CD14-positive monocyte (primary cell): ENCODE results near the gene MSRB3. TPM values are rescaled to one million over a fixed set of nuclear protein-coding genes. Genes with fewer than 3 reads are reported as not detected.

ENCODE experiments used
- DNase-seq, 3 donors: peaks; one replicate each; pipeline ENCODE4 v3.0.0-alpha.2; 2011 to 2022
- H2AFZ ChIP-seq: 2 replicates; pipeline ENCODE4 v1.6.0; 2012; ENCODE audit warnings: mild to moderate bottlenecking, low read depth, low read length, inconsistent platforms; ENCODE audit not compliant: insufficient read depth, poor library complexity, severe bottlenecking
- H3K27ac ChIP-seq, 2 donors: 1 replicate in 1 of 2; 2 replicates in 1 of 2; pipeline ENCODE4 v1.5.1; 2012 to 2013; ENCODE audit warnings: low read length in 2 of 2, control low read depth in 1 of 2, inconsistent platforms in 1 of 2, low read depth in 1 of 2, mild to moderate bottlenecking in 1 of 2
- H3K27me3 ChIP-seq, 2 donors: one replicate each; pipeline versions ENCODE4 v1.6.0 to v1.6.1; 2011 to 2013; ENCODE audit warnings: low read length in 2 of 2; ENCODE audit not compliant: control insufficient read depth in 2 of 2, insufficient read depth in 2 of 2
- H3K36me3 ChIP-seq, 2 donors: replicated peaks in 1 of 2; 1 replicate in 1 of 2; 2 replicates in 1 of 2; pipeline versions ENCODE4 v1.5.1 to v1.6.1; 2012 to 2013; ENCODE audit warnings: low read length in 2 of 2, control low read depth in 1 of 2, inconsistent platforms in 1 of 2, mild to moderate bottlenecking in 1 of 2; ENCODE audit not compliant: insufficient read depth in 2 of 2, control insufficient read depth in 1 of 2
- H3K4me1 ChIP-seq, 2 donors: 1 replicate in 1 of 2; 2 replicates in 1 of 2; pipeline versions ENCODE4 v1.5.1 to v1.6.1; 2012 to 2013; ENCODE audit warnings: low read length in 2 of 2, control low read depth in 1 of 2, inconsistent platforms in 1 of 2, mild to moderate bottlenecking in 1 of 2, moderate library complexity in 1 of 2; ENCODE audit not compliant: insufficient read depth in 2 of 2, control insufficient read depth in 1 of 2
- H3K4me2 ChIP-seq: replicated peaks from 2 replicates; pipeline ENCODE3; 2012; ENCODE audit warnings: low read length, moderate library complexity, mild to moderate bottlenecking; ENCODE audit not compliant: poor library complexity, severe bottlenecking; ENCODE audit errors: extremely low read depth
- H3K4me3 ChIP-seq, 3 experiments: fragments of 200-600 bp in 1 of 3; sonication (generic) in 1 of 3; replicated peaks in 1 of 3; 1 replicate in 2 of 3; 2 replicates in 1 of 3; pipeline ENCODE4 v1.5.1; 2011 to 2013; ENCODE audit warnings: low read length in 3 of 3, mild to moderate bottlenecking in 3 of 3, control low read depth in 2 of 3, low read depth in 2 of 3, inconsistent platforms in 1 of 3, moderate library complexity in 1 of 3
- H3K79me2 ChIP-seq: 2 replicates; pipeline ENCODE4 v1.6.0; 2012; ENCODE audit warnings: mild to moderate bottlenecking, control low read depth, inconsistent platforms, low read length, moderate library complexity; ENCODE audit not compliant: insufficient read depth
- H3K9ac ChIP-seq: 2 replicates; pipeline ENCODE4 v1.6.0; 2017; ENCODE audit warnings: low read length, mild to moderate bottlenecking; ENCODE audit not compliant: insufficient read depth, poor library complexity, severe bottlenecking
- H3K9me3 ChIP-seq, 2 donors: replicated peaks in 1 of 2; 1 replicate in 1 of 2; 2 replicates in 1 of 2; pipeline versions ENCODE4 v1.5.1 to v1.6.1; 2012 to 2013; ENCODE audit warnings: low read length in 2 of 2, control low read depth in 1 of 2; ENCODE audit not compliant: control insufficient read depth in 1 of 2, insufficient read depth in 1 of 2
- H4K20me1 ChIP-seq: 2 replicates; pipeline ENCODE4 v1.6.0; 2012; ENCODE audit warnings: mild to moderate bottlenecking, low read length, control low read depth, moderate library complexity; ENCODE audit not compliant: insufficient read depth
- H3K27ac Mint-ChIP-seq, 7 donors: one replicate each; pipeline ENCODE4 v1.8.0; 2020; ENCODE audit warnings: mild to moderate bottlenecking in 7 of 7, mixed read lengths in 7 of 7, moderate library complexity in 6 of 7, inconsistent platforms in 2 of 7
- H3K27me3 Mint-ChIP-seq, 3 donors: one replicate each; pipeline ENCODE4 v1.8.0; 2021 to 2022; ENCODE audit warnings: low read depth in 3 of 3, mild to moderate bottlenecking in 3 of 3, mixed read lengths in 3 of 3, moderate library complexity in 3 of 3, inconsistent platforms in 1 of 3
- H3K36me3 Mint-ChIP-seq, 2 donors: one replicate each; pipeline ENCODE4 v1.8.0; 2020; ENCODE audit warnings: mixed read lengths in 2 of 2, inconsistent platforms in 1 of 2, mild to moderate bottlenecking in 1 of 2
- H3K4me1 Mint-ChIP-seq: one replicate; pipeline ENCODE4 v1.8.0; 2020; ENCODE audit warnings: mild to moderate bottlenecking, mixed read lengths
- H3K4me3 Mint-ChIP-seq, 2 donors: one replicate each; pipeline ENCODE4 v1.8.0; 2020; ENCODE audit warnings: mild to moderate bottlenecking in 2 of 2, mixed read lengths in 2 of 2, moderate library complexity in 1 of 2
- H3K9me3 Mint-ChIP-seq, 7 donors: one replicate each; pipeline ENCODE4 v1.8.0; 2020 to 2022; ENCODE audit warnings: mixed read lengths in 7 of 7, mild to moderate bottlenecking in 6 of 7, moderate library complexity in 6 of 7, inconsistent platforms in 2 of 7
- CTCF ChIP-seq: fragments of 200-600 bp; IDR thresholded peaks from one replicate; pipeline ENCODE4 v1.8.0; 2022; ENCODE audit warnings: antibody characterized with exemption, mild to moderate bottlenecking
- WGBS: methylation state at CpG from one replicate; pipeline ENCODE4 v1.1.5; 2013; ENCODE audit warnings: missing lambda C conversion rate; ENCODE audit not compliant: insufficient coverage; 5-methylcytosine and 5-hydroxymethylcytosine counted together
- intact Hi-C, 2 donors: fragments of 100-400 bp; cut with micrococcal nuclease; formaldehyde crosslinking; loops; one replicate each; pipeline versions ENCODE4 v1.15.0 to v1.15.1; 2023
- polyA plus RNA-seq, 3 donors: library from polyadenylated mRNA; depleted of rRNA in 1 of 3; unstranded in 2 of 3; stranded (reverse) in 1 of 3; fragments of 300-500 nt in 2 of 3; fragments of >200 nt in 1 of 3; fragmentation: Illumina TruSeq in 2 of 3; gene quantifications; 1 replicate in 2 of 3; 2 replicates in 1 of 3; pipeline ENCODE4 v1.2.3, GENCODE V29; 2012 to 2021

The MSRB3 gene
- polyA plus RNA-seq, 3 donors = 0.25 to 1.1 (median 1.0) TPM

- Histone ChIP-seq H3K4me2 (no peak overlapping the region), H3K79me2 (no peaks in the 10 kb centered on the region), H3K9ac (no peak overlapping the region), H3K4me1 (no peaks in the 10 kb centered on the region), H3K27me3 (no peaks in the 10 kb centered on the region), H4K20me1 (no peaks in the 10 kb centered on the region), H3K27ac (no peak overlapping the region), H2AFZ (no peak overlapping the region), H3K36me3 (no peaks in the 10 kb centered on the region), H3K9me3 (no peaks in the 10 kb centered on the region), H3K4me3 (no peak overlapping the region)
- Mint-ChIP-seq H3K4me1 (no peaks in the 10 kb centered on the region), H3K36me3 (peaks cover 3 to 8% of the 10 kb centered on the region in 2 donors), H3K4me3 (no peak overlapping the region), H3K27me3 (no peaks in the 10 kb centered on the region), H3K9me3 (peaks cover 0 to 2% (median 0%) of the 10 kb centered on the region in 7 donors), H3K27ac (no peak overlapping the region)
- 100% methylated on average over 1 of the region's 2 CpGs for WGBS
- no peak for TF ChIP-seq CTCF
- intact Hi-C loops = no loop called here
- no peak for DNase-seq
Measured at GRCh38 chr12:65462484-65462883, 184.0 kb downstream of the MSRB3 start.

DNA sequence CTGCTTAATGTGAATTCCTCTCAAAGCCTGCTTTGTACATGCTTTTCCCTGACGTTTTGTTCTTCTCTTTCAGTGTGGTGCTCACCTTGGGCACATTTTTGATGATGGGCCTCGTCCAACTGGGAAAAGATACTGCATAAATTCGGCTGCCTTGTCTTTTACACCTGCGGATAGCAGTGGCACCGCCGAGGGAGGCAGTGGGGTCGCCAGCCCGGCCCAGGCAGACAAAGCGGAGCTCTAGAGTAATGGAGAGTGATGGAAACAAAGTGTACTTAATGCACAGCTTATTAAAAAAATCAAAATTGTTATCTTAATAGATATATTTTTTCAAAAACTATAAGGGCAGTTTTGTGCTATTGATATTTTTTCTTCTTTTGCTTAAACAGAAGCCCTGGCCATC lies 184.6 kb downstream of the MSRB3 start:
- intact Hi-C loops = no loop called here
- DNase-seq = no peak
- H3K27ac Mint-ChIP-seq = no peak overlapping the region
- H3K4me1 Mint-ChIP-seq = no peaks in the 10 kb centered on the region
- Histone ChIP-seq H3K9ac (no peak overlapping the region), H3K27me3 (no peaks in the 10 kb centered on the region), H3K4me3 (no peak overlapping the region), H3K9me3 (no peaks in the 10 kb centered on the region), H4K20me1 (no peaks in the 10 kb centered on the region), H3K79me2 (no peaks in the 10 kb centered on the region), H3K36me3 (no peaks in the 10 kb centered on the region), H3K4me1 (no peaks in the 10 kb centered on the region), H2AFZ (no peak overlapping the region), H3K4me2 (no peak overlapping the region), H3K27ac (no peak overlapping the region)
- peaks cover 3 to 8% of the 10 kb centered on the region in 2 donors for H3K36me3 Mint-ChIP-seq
- no peak overlapping the region for H3K4me3 Mint-ChIP-seq
- H3K9me3 Mint-ChIP-seq = peaks cover 0 to 2% (median 0%) of the 10 kb centered on the region in 7 donors
- WGBS = 90% methylated on average over 2 of the region's 9 CpGs
- H3K27me3 Mint-ChIP-seq = no peaks in the 10 kb centered on the region
- no peak for TF ChIP-seq CTCF
